GM21447 (cell line): ENCODE data around the gene IL18RAP.

ENCODE experiments used
- ATAC-seq: cut with Tn5 transposase; IDR thresholded peaks from one replicate; pipeline ENCODE4 v1.9.1; 2021; ENCODE audit not compliant: unreplicated experiment

Gene IL18RAP

DNA sequence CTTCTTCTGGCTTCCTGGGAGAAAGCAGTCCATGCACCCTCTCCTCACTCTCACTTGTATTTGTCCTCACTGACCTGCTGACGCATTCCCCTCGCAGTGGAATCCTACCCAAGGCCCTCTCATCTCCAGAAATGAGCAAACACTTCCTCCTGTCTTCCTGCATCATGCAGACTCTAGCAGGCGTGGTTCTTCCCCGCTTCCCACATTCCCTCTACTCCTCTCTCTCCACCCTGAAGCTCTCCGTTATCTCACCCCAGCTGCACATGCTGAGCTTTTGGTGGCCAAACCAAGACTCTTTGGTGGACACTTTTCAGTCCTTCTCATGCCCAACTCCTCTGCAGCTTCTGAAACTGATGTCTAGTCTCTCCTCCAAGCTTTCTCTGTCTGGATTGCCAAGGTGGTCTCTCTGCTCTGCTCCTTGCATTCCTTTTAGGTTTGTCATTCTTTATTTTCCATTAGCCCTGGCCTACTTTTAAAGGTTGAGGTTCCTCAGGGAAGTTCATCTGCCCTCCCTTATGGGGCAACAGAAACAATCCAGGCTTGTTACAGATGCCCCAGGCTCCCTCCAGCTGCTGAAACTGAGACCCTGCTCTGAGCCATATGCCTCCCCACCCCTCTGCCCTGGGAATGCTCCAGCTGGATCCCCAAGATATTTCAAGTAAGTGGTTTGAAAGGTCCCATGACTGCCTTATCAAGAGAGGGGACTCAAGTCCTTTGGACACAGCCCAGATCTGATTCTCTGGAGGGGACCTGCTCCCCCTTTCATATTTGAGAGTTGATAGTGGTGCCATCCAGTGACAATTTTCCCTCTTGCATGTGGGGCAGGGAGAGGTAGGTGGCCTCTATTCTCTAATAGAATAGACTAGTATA lies 835 bp upstream of the IL18RAP start:
- ATAC-seq = no peak

- ATAC-seq = no peak
Measured at GRCh38 chr2:102423368-102423767, 408 bp downstream of the IL18RAP start.

GRCh38 chr2:102424754-102425153 lies 1.8 kb downstream of the IL18RAP start:
- ATAC-seq = peak; percentile 93

- no peak for ATAC-seq
Measured at GRCh38 chr2:102425441-102426132, 2.6 kb downstream of the IL18RAP start.

- no peak for ATAC-seq
Measured at GRCh38 chr2:102427249-102427648, 4.3 kb downstream of the IL18RAP start.

GRCh38 chr2:102428573-102428972 lies 5.6 kb downstream of the IL18RAP start:
- ATAC-seq = no peak

DNA sequence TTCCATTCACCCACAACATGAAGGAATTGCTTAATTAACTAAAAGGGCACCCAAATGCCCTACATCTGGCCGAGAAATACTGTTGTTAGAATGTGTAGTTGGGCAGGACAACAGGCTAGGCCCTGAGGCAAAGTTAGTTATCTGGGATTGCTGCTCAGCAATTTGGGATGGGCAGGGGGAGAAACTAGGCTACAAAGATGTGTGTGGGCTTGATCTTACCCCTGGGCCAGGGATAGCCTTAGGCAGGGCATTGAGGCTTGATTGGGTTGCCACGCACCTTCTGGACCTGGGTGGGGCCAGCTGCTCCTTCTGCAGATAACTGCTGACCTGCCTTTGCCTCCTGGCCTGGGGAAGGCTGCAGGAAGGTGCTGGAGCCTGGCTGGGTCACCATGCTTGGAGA lies 9.4 kb downstream of the IL18RAP start:
- no peak for ATAC-seq

DNA sequence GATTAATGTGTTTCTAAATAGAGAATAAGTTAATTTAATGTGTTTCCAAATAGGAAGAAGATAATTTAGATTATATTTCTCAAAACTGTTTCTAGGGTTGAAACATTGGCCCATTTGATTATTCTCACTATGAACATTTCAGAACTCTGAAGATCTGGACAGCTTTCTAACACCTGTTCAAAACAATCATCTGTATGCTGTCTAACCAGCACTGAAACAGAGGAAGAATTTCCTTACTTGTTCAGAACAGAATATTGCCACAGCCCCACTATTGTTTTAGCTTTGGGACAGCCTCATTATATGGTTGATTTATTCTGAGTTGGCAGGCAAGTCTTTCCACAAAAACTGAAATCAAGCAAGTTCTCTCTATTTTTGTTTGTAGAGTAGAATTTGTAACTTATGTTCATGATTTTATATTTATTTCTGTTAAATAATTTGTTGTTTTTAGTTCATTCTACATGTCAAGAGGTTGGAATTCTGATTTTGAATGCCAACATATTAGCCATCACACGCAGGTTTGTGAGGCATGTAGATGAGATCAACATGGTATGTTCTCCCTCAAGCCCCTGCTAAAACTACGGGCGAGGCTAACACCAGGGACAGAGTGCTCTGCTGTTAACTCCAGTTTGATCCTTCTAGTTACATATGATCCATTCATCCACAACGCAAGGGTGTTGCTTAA lies 11.2 kb downstream of the IL18RAP start:
- ATAC-seq = no peak

DNA sequence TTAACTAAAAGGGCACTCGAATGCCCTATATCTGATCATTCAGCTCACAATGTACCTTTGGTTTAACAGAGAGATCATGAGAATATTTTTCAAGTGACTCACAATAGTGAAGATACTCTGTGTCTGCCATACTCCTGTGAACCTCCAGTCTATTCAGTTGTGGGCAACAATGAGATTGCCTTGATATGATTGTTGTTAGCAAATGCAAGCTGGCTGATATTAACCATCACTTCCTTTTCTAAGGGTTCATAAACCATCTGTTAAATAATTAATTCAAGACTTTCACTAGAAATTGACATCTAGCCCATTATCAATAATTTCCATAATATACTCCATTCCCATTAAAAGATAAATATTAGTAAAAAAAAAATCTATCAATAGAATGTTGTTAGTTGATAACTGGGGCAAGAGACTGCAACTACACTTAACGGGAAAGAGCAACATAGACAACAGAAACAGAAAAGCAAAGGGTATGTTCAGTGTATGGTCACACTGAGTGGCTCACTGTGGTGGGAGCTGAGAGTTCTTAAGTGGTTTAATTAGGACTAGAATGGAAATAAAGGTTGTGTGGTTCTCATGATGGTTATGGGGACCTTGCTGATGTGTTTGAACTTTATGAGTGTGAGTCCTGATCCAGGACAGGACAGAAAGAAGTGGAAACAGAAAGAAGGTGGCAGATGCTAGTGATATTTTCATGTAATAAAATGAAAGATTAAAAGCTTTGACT lies 11.9 kb downstream of the IL18RAP start:
- no peak for ATAC-seq

DNA sequence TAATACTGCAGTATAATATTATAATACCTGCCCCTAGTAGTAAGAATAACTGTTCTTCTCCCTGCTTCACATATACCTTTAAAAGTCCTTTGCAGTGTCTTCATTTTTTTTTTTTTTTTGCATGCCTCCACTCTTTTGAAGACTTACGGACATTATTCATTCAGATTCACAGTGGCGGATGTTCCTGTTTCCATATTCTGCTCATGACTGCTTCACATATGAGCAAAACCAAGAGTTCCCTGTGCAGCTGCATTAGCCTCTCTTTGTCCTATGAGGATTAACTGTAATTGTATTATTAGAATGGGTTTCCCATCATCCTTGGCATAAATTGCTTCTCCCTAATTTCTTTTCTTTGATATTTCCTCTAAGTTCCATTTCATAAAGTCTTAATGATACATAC lies 12.8 kb downstream of the IL18RAP start:
- no peak for ATAC-seq

DNA sequence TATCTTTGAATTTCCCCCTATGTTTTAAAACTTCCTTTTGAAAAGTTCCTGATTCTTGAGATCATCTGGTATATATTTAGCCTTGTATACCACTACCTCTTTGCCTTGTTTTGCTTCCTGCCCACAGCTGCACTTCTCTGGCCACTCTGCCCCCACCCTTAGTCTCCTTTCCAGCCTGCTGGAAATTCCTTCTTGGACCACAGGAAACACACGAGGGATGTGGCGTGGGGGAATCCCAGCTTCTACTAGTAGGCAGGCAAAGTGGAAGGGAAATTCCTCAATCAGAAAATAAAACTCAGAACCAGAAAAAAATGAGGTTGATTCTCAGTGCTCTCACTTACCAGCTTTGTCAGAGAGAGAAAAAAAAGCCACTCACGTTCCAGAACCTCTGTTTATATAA lies 13.4 kb downstream of the IL18RAP start:
- no peak for ATAC-seq

DNA sequence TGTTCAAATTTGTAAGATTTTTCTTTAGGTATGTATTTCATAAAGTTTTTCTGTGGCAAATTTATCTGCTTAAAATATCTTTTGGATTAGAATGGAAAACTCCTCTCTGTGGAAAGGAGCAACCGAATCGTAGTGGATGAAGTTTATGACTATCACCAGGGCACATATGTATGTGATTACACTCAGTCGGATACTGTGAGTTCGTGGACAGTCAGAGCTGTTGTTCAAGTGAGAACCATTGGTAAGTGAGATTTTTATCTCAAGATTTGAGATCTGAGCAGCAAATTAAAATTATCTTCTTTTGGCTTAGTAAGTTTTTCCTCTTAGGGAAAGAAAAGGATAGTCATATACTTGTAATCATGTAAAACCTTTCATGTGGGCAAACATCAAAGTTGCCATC lies 14.2 kb downstream of the IL18RAP start:
- no peak for ATAC-seq

DNA sequence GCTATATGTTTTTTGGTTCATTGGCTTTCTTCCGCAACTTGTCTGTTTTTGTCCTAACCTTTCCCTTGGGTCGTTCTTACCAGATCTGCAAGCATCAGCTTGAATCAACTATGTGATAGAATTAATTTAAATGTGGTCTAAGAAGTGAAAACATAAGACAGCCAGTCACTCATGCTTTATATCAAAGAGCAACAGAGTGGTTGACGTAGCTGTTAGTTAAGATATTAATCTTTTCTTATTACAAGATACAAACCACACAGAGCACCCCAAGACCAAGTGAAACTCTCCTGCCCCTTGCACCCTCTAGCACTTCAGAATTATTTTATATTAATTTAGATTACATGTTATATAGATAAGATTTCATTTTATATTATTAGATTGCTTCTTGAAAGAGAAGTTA lies 15.2 kb downstream of the IL18RAP start:
- ATAC-seq = no peak

DNA sequence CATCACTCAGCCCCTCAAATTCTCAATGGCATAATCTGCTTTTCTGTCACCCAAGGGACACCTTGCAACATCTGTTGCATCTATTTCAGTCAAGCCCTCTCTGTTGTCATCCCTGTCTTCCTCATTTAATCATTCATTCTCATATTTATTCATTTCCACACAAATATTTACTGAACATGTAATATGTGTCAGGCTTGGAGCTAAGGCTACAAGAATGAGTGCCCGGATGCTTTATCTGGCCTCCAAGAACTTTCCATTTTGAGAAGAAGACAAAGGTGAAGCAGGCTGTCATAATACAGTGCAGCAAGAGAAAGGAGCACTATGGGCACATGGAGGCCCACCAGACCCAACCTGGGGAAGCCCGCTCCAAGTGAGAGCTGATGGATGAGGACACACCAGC lies 15.6 kb downstream of the IL18RAP start:
- ATAC-seq = no peak

DNA sequence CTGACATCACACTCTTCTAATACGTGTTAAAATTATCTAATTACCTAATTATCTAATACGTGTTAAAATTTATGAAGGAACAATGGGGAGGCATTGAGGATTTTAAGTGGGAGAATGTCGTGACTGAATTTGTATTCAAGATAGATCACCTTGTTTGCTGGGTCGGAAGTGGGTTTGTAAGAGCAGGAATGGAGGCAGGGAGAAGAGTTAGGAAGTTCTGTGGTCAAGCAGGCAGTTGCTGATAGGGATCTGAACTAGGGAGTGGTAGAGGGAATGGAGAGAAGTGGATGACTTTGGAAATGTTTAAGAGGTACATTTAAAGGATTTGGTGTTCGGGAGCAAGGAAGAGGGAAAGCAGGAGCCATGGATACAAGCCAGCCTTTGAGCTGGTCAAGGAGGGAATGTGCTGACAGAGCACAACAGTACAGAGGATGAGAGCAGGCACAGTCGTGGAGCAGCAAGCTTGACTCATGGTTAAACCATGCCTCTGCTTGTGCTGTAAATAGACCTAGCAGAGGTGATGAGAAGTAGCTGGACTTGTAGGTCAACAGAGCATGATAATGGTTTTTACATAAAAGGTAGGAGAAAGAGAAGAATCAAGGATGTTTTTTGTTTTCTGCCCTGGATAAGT lies 16.2 kb downstream of the IL18RAP start:
- ATAC-seq = no peak

DNA sequence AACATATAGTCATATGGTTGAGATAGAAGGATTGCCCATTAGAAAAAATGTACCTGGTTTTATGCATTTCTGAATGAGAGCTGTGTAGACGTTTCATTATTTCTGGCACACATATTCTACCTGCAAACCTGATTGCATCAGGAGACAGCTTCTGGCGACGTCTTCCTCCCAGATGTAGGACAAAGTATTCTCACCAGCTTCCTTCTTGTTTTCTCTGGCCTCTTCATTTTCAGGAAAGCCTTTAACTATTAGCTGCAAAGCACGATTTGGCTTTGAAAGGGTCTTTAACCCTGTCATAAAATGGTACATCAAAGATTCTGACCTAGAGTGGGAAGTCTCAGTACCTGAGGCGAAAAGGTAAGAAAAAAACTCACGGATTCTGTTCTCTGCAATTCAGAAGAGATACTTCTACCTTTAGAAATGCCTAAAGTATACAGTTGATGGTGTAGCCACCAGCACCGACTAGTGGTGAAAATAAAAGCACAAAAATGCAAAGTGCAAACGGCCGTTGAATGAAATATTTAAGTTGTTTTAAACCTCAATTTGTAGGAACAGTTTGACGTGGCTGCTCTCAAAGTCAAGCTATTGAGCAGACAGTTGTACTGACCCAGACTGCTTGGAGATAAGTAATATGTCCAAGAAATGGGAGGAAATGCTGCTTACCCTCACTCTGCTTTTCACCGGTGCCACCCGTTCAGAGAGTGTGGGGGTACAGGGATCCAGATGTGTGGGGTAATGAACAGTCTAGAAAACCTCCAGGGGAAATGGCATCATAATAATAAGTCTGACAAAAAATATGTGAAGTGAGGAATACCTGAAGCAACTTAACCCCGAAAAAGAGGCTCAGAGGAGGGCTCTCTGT lies 20.2 kb downstream of the IL18RAP start:
- no peak for ATAC-seq

GRCh38 chr2:102444233-102444632 lies 21.3 kb downstream of the IL18RAP start:
- ATAC-seq = no peak

GRCh38 chr2:102446936-102447335 lies 24.0 kb downstream of the IL18RAP start:
- ATAC-seq = no peak

DNA sequence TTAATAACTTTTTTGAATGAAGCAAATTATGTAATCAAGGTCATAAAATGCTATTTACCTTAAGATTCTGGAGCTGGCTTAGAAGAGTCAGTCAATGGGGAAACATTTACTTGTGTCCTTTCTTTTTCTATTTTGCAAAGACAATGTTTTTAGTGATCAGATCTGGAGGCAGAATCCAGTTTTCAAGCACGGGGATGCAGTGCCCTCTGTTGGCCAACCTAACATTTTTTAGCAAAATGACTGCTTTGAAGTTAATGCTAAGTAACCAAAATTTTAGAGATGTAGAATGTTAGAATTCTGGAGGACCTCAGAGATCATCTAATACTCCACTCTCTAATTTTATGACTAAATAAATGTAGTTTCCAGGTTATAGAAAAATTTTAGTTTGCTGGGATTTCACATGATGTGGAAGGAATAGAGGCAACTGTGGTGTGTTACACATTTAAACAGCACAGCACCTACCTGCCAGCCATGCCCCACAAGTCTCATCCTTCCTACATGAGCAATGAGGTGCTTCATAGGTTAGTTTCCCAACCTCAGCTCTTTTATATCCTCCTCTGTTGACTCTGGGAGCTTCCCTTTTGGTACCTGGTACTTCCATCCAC lies 26.5 kb downstream of the IL18RAP start:
- ATAC-seq = no peak
